Measurements from ENCODE around the gene CISD3.

- TF ChIP-seq CTCF (conservative IDR thresholded peaks at IDR 0.05; ENCODE audit: low read length): no peak
- no peak for TF ChIP-seq EZH2phosphoT487 (IDR thresholded peaks at IDR 0.05; ENCODE audit: borderline replicate concordance)
Observed at GRCh38 chr17:38751144-38751807, 21.1 kb downstream of the CISD3 start.

Measured in Loucy (cell line).